Stomach (tissue), 4 donors: ENCODE measurements around the gene CCSER1.

Experiments
- CTCF ChIP-seq, 7 experiments: fragments of 450-650 bp in 4 of 7; fragments of 200-600 bp in 3 of 7; sonication (generic) in 3 of 7; IDR thresholded peaks; one replicate each; pipeline ENCODE4 v1.5.1; 2016 to 2019; ENCODE audit warnings: antibody characterized with exemption in 7 of 7, control low read depth in 2 of 7, mild to moderate bottlenecking in 1 of 7
- EP300 ChIP-seq: sonication (generic); formaldehyde crosslinking; IDR thresholded peaks from one replicate; pipeline ENCODE4 v1.6.1; 2017; ENCODE audit warnings: antibody characterized with exemption
- POLR2A ChIP-seq, 4 donors: fragments of 450-650 bp; IDR thresholded peaks; one replicate each; pipeline ENCODE4 v1.6.1; 2016; ENCODE audit warnings: antibody characterized with exemption in 4 of 4, control low read depth in 2 of 4, mild to moderate bottlenecking in 1 of 4, moderate library complexity in 1 of 4
- POLR2AphosphoS5 ChIP-seq, 3 donors: sonication (generic); formaldehyde crosslinking; IDR thresholded peaks; one replicate each; pipeline ENCODE4 v1.6.1; 2016; ENCODE audit warnings: antibody characterized with exemption in 3 of 3

- TF ChIP-seq CTCF (IDR thresholded peaks at IDR 0.05) (no peak), POLR2A (IDR thresholded peaks at IDR 0.05) (no peak), POLR2AphosphoS5 (IDR thresholded peaks at IDR 0.05) (no peak), EP300 (no peak)
Observed at GRCh38 chr4:91434631-91435030, 1307.4 kb downstream of the CCSER1 start.
